Fibroblast of skin of abdomen (primary cell): ENCODE results near the gene CDK4.

ENCODE experiments used
- DNase-seq: peaks from one replicate; pipeline ENCODE4 v3.0.0-alpha.2; 2013

CDK4 gene

DNA sequence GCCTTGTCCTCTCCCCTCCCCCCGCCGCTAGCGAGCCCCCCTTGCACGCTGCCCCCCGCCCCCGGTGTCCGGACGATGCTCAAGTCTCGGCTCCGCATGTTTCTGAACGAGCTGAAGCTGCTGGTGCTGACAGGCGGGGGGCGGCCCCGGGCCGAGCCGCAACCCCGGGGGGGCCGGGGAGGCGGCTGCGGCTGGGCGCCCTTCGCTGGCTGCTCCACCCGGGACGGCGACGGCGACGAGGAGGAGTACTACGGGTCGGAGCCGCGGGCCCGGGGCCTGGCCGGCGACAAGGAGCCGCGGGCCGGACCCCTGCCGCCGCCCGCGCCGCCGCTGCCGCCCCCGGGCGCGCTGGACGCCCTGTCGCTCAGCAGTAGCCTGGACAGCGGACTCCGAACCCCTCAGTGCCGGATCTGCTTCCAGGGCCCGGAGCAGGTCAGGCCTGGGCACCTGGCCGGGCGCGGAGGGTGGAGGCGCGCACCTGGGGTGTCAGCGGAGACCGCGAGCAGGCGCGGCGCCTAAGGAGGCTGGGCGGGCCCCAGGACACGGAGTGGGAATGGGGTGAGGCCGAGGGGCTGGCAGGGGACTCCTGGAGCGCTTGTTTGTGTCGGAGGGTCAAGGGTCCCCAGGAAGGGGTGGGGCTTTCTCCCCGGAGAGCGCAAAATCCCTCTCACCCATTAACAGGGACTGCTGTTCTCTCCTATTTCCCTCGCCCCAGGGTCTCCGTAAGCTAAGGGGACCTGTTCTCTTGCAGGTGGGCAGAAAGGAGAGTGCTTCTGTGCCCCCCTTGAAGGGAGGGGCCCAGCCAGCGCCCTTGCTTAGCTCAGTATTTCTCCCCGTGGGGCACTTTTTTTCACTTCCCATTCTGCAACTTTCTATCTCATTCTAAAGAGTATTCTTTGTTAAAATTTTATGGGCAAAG lies 3.6 kb upstream of the CDK4 start:
- DNase-seq: no peak

DNA sequence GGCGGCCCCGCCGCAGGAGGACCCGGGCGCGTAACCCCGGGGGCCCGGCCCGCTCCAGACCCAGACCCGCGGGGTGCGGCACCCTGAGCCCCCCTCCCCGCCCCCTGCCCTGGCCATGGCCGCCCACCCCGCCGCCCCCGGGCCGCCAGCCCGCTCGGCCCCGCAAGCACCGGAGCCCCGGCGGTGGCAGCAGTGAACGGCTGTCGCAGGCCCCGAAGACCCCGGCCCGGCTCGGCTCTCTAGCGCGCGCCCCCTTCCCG lies 3.0 kb upstream of the CDK4 start:
- DNase-seq: no peak

DNA sequence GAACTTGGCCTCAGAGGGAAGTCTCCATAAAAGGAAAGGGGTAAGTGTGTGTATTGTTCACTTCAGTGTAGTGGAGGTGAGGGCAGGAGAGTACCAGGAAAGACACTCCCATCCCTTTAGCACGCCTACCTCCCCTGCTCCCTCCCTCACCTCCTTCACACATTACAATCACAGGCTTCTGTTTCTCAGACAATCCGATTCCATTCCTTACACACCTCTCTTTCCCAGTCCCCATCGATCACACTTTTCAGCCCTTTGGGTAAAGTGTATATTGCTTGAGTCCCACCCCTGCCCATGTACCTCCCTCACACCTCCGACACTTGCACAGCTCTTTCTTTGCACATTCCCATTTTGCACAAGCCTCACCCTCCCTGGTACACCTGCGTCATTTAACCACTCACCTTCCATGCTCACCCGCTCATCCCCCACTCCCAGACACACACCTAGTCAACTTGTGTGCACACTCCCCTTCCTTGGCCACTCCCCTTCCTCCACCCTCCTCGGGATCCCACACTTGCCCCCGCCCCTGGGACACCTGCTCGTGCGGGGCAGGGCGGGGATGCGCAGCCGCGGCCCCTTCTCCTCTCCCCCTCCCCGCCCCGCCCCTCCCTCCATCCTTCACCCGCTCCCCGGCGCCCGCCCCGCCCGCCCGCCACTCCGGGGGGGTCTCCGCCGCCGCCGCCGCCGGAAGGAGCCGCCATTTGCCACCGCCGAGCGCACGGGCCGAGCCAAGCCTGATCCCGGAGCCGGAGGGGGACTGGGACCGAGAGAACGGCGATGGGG lies 2.5 kb upstream of the CDK4 start, which contains the start of gene MARCHF9:
Gene MARCHF9, plus strand, starts transcription at position 693 of the 783 bp plus-strand sequence. CDS start 426 bp downstream, outside the sequence.
- DNase-seq: no peak

DNA sequence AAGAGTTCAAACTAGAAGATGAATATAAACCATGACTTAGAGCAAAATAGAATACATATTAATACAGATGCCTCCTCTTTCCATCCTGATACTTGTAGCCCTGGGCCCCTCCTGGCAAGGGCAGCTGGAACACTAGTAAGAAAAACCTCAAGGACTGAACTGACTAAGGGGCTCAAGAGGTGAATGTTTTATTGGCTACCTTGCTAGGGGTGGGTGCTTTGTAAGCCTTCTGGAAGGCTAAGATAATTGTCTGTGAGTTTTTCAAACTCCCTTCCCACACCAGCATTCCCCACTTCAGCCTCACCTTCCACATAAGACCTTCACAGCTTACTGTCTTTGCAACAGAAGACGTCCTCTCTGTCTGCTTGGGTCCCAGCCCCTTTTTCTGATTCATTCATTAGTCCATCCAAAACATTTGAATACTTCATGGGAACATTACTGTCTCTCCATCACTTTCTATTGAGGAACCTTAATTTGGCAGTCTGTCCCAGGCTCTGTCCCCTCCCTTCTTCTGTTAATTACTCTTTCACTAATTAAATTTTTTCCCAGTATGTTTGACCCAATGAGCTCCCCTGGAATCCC lies 1.7 kb upstream of the CDK4 start:
- DNase-seq: no peak

DNA sequence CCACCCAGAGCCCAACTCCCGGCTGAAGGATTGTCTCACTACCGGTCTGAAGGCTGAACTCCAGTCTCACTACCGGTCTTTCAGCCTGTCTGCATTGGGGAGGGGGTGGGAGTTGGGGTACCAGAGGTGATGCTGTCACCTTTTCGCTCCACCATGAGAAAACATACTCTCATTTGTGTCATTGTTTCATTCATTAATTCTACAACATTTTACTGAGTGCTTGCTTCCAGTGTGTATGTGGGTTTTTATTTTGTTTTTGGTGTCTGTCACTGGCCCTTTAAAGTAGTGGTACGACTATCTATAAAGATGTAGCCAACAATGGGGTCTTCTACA lies 524 bp upstream of the CDK4 start:
- no peak for DNase-seq

DNA sequence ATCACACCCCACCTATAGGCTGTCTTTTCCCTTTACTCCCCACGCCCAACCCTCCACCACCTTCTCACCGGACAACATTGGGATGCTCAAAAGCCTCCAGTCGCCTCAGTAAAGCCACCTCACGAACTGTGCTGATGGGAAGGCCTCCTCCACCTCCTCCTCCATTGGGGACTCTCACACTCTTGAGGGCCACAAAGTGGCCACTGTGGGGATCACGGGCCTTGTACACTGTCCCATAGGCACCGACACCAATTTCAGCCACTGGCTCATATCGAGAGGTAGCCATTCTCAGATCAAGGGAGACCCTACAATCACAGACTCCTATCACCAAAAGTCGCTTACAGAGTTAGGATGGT lies 700 bp downstream of the CDK4 start:
- DNase-seq: no peak

DNA sequence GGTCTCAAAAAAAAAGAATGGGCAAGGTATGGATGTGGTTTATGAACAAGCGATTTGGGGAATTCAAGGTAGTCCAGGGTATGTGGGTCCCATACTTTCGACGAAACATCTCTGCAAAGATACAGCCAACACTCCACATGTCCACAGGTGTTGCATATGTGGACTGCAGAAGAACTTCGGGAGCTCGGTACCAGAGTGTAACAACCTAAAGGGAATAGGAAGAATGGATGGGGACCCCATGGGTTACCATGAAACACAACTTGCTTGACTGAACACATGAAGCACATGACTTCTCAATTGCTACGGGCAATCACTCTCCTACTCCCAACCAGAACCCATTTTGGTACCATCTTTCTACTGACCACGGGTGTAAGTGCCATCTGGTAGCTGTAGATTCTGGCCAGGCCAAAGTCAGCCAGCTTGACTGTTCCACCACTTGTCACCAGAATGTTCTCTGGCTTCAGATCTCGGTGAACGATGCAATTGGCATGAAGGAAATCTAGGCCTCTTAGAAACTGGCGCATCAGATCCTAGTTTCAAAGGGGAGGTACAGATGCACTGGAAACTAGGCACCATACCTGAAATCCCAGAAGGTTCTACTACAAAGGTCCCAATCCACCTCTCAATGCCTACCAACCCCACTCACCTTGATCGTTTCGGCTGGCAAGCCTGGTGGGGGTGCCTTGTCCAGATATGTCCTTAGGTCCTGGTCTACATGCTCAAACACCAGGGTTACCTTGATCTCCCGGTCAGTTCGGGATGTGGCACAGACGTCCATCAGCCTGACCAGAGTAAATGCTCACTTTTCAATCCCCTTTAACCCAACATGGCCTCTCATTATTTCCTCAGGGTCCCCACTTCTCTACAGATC lies 1.3 kb downstream of the CDK4 start:
- DNase-seq: no peak

DNA sequence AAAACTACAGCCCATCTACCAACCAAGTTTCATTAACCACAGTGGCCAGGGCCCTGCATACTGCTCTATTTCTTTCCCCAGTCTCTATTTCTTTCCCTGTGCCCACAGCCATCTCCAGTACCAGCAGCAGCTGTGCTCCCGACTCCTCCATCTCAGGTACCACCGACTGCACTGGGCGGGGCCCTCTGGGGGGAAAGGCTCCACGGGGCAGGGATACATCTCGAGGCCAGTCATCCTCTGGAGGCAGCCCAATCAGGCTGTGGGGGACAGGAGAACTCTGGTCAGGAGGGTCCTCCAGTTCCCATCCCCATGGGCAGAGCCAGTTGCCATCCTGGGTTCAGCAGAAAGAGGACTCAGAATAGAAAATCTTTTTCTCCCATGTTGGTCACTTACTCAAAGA lies 3.0 kb downstream of the CDK4 start:
- no peak for DNase-seq

DNA sequence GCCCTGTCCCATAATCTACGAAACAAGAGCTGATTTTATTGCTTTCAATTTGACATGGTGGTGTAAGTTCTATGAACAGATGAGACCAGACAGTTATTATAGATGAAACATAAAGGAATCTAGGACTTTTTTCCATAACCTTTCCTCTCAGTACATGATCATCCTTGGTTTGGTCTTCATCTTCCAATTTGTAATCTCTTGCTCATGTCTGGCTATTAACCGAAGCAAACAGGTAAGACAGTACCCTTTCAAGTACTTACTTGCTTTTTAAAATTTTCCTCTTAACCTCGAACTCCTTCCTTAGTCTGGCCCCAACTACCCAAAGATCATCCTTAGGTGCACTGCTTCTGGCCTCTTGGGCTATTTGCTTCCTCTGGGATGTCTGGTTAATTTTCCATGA lies 6.1 kb downstream of the CDK4 start:
- no peak for DNase-seq

DNA sequence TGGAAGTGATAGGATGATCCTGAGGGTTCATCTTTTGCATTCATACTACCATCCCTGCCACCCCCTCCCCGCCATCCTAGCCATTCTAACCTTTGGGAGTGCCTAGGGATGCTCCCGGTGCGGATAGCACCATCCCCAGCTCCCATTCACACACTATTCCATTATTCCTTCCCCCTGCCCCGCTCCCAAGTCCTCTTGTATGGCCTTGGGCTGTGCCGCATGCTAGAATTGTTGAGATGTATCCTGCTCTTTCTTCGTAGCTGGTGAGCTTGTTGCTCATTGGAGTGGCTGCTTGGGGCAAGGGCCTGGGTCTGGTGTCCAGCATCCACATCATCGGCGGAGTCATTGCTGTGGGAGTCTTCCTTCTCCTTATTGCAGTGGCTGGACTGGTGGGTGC lies 6.6 kb downstream of the CDK4 start:
- no peak for DNase-seq

DNA sequence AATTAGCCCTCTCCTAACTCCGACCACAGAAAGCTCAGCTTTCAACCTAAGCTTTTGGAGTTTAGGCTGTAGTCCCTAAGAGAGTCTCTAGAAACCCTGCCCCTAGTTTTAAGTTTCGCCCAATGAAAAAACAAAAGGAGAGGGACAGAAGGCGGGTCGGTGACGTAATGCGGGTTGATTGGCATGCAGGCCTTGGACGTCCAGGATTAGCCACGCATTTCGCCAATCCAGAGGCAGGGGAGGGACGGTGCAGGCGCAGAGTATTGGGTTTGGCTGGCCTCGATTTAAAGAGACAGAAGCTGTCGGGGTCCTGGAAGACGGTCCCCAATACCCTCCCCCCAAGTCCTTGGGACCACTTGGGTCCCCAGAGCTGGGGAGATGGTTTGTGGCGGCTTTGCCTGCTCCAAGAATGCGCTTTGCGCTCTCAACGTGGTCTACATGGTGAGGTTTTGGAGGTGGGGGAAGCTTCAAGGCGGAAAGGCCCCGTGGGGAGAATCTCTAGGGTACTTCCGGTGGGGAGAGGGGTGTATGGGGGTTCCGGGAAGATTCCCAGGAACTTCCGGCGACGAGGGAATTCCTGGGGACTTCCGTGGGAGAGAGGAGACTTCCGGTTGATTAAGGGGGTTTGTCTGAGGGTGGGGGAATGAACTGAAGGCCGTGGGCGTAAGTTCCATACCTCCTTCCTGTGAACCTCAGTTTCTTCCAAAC lies 7.2 kb downstream of the CDK4 start, which contains the start of gene TSPAN31:
Gene TSPAN31, plus strand, starts transcription at position 263 of the 708 bp plus-strand sequence. Its CDS starts 116 bp downstream, at position 379.
- peak; percentile 99 for DNase-seq

DNA sequence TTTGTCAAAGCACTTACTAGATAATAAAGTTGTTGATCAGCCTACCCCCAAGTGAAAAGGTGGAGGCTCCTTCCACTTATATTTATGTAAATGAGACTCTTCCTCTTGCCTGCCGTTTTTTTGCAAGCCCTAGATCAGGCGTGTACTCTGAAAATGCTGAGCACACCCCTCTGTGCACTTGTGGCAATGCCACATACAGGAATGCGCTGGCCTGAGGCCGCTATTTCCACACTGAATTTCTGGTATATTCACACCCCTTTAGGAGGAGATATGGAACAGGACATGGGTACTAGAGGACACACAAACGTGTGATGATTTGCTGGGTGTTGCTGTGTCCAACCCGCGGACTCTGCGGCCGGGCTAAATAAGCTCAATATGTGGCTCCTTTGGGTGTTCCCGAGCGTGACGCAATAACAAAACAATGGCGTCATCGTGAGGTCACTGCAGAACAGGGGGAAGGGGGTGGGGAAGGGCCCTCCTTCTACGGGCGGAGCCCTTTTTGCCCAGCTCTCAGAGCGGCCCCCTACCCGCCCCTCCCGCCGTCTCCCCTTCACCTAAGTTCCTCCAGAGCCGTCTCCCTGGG lies 7.8 kb downstream of the CDK4 start:
- DNase-seq: no peak

DNA sequence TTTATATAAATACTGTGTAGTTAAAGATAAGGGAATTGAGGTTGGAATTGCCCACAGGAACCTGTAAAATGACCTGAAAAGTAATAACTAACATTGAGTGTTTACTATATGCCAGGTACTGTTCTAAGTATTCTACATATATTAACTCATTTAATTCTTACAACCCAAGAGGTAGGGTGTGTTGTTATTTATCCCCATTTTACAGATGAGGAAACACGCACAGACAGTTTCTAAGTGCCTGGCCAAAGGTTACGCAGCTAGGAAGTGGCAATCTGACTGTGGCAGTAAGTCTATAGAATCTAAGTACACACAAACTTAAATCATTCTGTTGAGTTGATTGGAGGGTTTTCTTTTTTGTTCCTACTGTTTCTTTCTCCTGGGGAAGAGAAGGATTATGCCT lies 8.3 kb downstream of the CDK4 start:
- no peak for DNase-seq

DNA sequence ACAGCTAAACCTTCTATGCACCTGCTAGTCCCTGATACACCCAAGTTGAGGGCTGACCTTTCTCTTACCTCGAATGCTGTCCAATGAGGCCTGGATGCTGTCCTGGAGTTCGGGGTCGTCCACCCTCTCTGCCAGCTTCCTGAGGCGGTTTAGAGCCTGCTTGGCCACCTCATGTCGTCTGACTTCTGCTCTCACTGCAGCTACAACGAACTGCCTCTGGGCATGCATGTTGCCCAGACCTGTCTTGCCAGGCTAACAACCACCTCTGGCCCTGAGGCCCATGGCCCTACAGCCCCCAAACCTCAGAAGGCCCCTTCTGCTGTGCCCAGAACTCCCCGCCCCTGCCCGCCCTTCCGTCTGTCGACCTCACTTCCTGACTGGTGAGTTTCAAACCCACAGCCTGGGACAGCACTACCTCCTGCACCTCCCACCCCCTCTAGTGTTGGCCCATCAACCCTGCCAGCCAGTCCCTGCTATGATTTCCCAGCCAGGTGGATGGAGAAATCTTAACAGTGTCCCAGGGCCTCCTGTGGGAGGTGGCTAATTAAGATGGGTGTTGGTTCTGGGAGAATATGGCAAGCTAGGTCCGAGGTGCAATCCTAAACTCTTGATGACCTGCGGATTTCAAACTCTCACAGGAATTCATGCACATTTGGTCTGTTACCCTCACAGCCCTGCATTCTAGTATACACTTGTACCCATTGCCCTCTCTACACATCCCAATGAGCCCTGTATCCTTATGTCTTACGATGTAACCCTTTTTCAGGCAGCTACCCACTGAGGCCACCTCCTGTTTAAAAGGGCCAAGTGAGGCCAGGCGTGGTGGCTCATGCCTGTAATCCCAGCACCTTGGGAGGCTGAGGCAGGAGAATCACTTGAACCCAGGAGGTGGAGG lies 10.0 kb downstream of the CDK4 start:
- DNase-seq: no peak

DNA sequence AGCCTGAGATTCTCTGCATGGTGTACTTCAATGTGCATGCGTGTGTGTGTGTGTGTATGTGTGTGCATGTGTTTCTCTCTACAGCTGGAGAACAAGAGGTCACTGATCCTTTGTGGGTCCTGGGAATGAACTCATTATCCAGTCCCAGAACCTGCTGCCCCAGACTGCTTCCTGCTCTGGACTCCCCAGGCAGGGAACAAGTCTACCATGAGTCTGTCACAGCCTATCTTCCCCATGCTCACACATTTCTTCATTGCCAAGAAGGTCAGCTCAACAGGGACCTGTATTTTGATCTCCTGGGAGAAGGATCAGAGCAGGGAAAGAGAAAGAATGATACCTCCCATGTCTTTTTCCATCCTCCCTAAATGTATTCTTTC lies 10.7 kb downstream of the CDK4 start:
- DNase-seq: no peak

DNA sequence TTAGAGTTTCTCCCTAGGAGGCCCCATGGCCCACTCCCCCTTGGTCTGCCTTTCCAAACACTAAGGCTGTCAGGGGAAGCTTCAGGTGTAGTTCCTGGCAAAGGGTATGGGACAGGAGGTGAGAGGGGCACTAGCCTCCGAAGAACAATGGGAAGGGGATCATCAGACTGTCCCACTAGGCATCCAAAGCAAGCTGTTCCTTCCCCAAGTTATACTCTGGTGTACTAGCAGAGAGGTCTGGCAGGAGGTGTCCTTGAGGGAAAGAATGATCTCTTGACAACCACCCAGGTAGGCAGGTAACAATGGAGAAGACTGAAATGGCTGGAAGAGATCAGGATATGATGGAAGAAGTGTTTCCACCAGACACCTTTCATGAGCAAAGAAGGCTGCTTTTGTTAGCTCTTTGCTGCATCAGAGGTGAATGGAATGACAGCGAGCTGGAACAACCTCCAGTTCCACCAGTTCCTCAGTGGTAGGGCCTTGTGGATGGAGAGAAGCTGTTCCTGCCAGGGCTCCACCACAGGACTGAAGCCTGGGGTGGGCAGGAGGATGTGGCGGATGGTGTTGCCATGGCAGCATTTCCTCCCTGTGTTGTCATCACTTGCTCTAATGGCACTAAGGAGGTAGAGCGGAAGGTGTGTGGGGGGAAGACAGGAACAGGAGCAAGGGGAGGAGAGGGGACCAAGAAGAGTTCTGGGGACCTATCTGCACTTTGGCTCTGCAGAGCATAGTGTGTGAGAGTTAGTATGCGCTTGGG lies 11.3 kb downstream of the CDK4 start:
- no peak for DNase-seq

DNA sequence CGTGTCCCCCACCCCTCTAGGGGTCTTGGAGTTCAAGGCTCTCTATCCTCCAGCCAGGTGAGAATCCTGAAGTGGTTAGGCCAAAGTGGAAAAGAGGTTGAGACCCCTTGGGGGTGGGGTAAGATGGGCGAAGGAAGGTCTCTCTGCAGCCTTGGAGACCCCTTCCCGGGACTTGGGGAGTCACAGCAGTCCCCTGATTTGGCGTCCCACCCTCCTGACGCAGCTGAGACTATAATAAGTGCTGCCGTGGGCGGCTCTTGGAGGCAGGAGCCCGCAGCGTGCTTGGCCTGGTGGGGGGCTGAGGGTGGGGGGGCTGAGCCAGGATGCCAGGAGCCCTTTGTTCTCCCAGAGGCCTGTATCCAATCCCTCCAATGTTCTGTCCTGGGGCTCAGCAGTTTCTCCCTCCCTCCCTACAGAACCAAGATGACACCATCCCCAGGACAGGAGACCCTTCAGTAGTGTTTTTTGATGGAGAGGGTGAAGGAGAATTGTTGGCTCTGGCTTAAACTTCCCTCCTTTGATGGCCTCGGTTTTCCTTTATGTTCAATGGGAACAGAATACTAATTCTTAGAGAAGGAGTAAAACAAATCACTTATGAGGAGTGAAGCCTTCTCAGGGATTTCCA lies 12.1 kb downstream of the CDK4 start:
- DNase-seq: no peak

DNA sequence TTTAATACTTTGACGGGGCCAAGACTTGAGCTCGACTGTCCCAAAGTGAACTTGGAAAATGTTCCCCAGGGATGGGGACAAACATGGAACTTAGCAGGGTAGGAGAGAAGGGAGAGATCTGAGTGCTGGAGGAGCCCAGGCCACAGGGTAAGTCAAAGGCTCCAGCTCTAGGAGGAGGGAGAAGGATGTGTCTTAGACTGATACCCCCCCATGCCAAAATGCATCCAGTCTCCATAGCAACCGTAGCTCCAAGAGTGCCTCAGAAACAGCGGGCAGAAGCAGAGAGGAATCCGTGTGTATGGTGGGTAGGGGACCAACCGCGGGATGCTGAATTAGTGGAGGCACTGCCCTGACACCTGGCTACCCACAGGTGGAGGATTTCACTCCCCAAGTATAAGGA lies 12.7 kb downstream of the CDK4 start:
- DNase-seq: no peak

DNA sequence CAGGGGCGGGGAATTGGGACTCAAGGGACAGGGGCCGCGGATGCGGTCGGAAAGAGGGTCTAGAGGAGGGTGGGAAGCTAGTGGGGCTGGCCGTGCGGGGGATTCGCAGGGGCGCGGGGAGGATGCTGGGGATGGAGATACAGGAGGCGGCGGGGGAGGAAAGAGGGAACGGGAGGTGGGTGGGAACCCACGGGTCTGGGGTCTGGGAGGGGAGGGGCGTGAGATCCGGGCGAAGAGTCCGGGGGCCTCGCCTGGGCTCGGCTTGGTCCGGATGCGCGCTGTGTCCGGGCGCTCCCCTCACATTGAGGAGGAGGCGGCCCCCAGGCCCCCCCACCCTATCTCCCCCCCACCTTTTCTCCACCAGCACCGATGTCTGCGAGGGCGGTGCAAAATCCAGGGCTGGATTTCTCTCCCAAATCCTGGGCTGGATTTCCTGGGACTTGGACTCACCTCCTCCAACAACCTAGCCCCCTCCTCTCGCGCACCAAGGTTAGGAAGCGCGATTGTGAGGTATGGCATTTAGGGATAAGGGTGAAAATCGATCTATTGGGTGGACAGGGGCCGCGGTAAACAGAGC lies 13.4 kb downstream of the CDK4 start, which contains the start of gene AGAP2:
Gene AGAP2, minus strand, starts transcription at position 82 of the 577 bp plus-strand sequence. CDS start 496 bp downstream, outside the sequence.
- no peak for DNase-seq
